Cardiac muscle cell (in vitro differentiated cells and primary cell): ENCODE data around the gene SRSF3. TPM values are rescaled to one million over a fixed set of nuclear protein-coding genes. Genes with fewer than 3 reads are reported as not detected.

Experiments
- DNase-seq, 2 donors: peaks; one replicate each; pipeline versions ENCODE4 v3.0.0 to v3.0.0-alpha.2; 2010 to 2017; ENCODE audit warnings: low read depth in 1 of 2, low spot score in 1 of 2
- H3K27ac ChIP-seq: fragments of 200-600 bp; sonication (generic); 2 replicates; pipeline ENCODE4 v1.5.1; 2016
- H3K27me3 ChIP-seq: fragments of 200-600 bp; sonication (generic); 2 replicates; pipeline ENCODE4 v1.6.0; 2016; ENCODE audit warnings: control low read depth
- H3K36me3 ChIP-seq: fragments of 200-600 bp; sonication (generic); 2 replicates; pipeline ENCODE4 v1.5.1; 2016; ENCODE audit warnings: control low read depth
- H3K4me1 ChIP-seq: fragments of 200-600 bp; sonication (generic); 2 replicates; pipeline ENCODE4 v1.8.1; 2017; ENCODE audit warnings: low read depth, mild to moderate bottlenecking, mixed run types
- H3K4me3 ChIP-seq: fragments of 200-600 bp; sonication (generic); 2 replicates; pipeline ENCODE4 v1.5.1; 2016; ENCODE audit warnings: mild to moderate bottlenecking
- H3K9me3 ChIP-seq: fragments of 200-600 bp; sonication (generic); 2 replicates; pipeline ENCODE4 v1.5.1; 2017; ENCODE audit warnings: low read depth, mild to moderate bottlenecking, control low read depth
- polyA plus RNA-seq: library from polyadenylated mRNA; unstranded; fragments of >200 nt; fragmentation: Nextera tagmentation; extraction: Ambion mirVana; gene quantifications from 2 replicates; pipeline ENCODE4 v1.2.1, GENCODE V29; 2016
- total RNA-seq: library from RNA; depleted of rRNA; stranded (reverse); fragments of >200 nt; gene quantifications from 2 replicates; pipeline ENCODE4 v1.2.3, GENCODE V29; 2016
- TF ChIP-seq, protein P1 (sequence below): IDR thresholded peaks from 2 replicates; pipeline ENCODE4 v1.5.1; 2012; ENCODE audit warnings: low read depth, mild to moderate bottlenecking, low read length

The SRSF3 gene
- total and polyA plus RNA-seq, 2 experiments from 2014 or later, result 122 to 184 TPM

GRCh38 chr6:36626636-36627035 is 32.5 kb downstream of the SRSF3 start:
- H3K4me3 ChIP-seq, result no peak overlapping the region
- DNase-seq, result peak in 1 of 2 donors; percentile 59
- no peaks in the 10 kb centered on the region for H3K27me3 ChIP-seq
- no peaks in the 10 kb centered on the region for H3K9me3 ChIP-seq
- H3K27ac ChIP-seq, result no peak overlapping the region
- peaks cover 13% of the 10 kb centered on the region for H3K4me1 ChIP-seq
- TF ChIP-seq, protein P1, sequence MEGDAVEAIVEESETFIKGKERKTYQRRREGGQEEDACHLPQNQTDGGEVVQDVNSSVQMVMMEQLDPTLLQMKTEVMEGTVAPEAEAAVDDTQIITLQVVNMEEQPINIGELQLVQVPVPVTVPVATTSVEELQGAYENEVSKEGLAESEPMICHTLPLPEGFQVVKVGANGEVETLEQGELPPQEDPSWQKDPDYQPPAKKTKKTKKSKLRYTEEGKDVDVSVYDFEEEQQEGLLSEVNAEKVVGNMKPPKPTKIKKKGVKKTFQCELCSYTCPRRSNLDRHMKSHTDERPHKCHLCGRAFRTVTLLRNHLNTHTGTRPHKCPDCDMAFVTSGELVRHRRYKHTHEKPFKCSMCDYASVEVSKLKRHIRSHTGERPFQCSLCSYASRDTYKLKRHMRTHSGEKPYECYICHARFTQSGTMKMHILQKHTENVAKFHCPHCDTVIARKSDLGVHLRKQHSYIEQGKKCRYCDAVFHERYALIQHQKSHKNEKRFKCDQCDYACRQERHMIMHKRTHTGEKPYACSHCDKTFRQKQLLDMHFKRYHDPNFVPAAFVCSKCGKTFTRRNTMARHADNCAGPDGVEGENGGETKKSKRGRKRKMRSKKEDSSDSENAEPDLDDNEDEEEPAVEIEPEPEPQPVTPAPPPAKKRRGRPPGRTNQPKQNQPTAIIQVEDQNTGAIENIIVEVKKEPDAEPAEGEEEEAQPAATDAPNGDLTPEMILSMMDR, result no peak
- no peaks in the 10 kb centered on the region for H3K36me3 ChIP-seq

DNA sequence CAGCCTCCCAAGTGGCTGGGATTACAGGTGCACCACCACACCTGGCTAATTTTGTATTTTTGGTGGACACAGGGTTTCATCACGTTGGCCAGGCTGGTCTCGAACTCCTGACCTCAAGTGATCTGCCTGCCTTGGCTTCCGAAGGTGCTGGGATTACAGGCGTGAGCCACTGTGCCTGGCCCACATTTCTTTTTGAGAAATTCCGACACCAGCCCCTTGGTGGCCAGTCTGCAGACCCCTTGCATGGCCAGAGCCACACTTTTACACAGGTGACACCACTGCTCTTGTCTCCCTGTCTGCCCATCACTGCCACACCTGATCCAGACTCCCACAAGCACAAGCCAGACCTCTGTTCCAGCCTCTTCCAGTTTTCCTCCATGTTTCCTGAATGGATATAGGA is 33.0 kb downstream of the SRSF3 start:
- no peaks in the 10 kb centered on the region for H3K9me3 ChIP-seq
- no peak overlapping the region for H3K27ac ChIP-seq
- no peaks in the 10 kb centered on the region for H3K36me3 ChIP-seq
- H3K4me3 ChIP-seq, result no peak overlapping the region
- no peak for DNase-seq
- TF ChIP-seq, protein P1, result no peak
- peaks cover 16% of the 10 kb centered on the region for H3K4me1 ChIP-seq
- no peaks in the 10 kb centered on the region for H3K27me3 ChIP-seq

DNA sequence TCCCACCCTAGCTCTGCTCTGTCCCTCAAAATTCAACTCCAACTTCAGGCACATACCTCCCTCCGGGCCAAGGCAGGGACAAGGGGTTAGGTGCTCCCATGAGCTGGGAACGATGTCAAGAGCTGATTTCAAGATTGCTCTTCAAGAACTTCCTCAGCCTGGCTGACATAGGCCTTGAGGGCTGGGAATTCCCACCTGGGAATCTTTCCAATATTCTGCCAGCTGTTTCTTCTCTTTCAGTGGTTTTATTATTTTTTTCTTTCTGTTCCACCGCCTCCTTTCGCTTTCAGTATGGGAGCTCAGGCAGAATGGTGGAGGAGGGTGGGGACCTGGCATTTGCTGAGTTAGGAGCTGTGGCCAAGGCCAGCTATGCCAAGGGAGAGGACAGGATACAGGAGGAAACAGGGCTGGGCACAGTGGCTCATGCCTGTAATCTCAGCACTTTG is 33.7 kb downstream of the SRSF3 start:
- Histone ChIP-seq H3K36me3 (no peaks in the 10 kb centered on the region), H3K4me3 (no peak overlapping the region), H3K27me3 (no peaks in the 10 kb centered on the region), H3K27ac (no peak overlapping the region), H3K9me3 (no peaks in the 10 kb centered on the region), H3K4me1 (peaks cover 16% of the 10 kb centered on the region)
- peak in 1 of 2 donors; percentile 95 for DNase-seq
- TF ChIP-seq, protein P1, result no peak

- TF ChIP-seq, protein P1, result no peak
- no peak overlapping the region for H3K4me3 ChIP-seq
- H3K36me3 ChIP-seq, result no peaks in the 10 kb centered on the region
- no peaks in the 10 kb centered on the region for H3K27me3 ChIP-seq
- H3K9me3 ChIP-seq, result no peaks in the 10 kb centered on the region
- DNase-seq, result no peak
- H3K27ac ChIP-seq, result no peak overlapping the region
- peaks cover 30% of the 10 kb centered on the region for H3K4me1 ChIP-seq
Measured at GRCh38 chr6:36629784-36630183, 35.6 kb downstream of the SRSF3 start.

GRCh38 chr6:36631326-36632011 is 37.3 kb downstream of the SRSF3 start:
- peak in 1 of 2 donors; percentile 60 for DNase-seq
- Histone ChIP-seq H3K27ac (peak overlapping the region; percentile 60), H3K9me3 (no peaks in the 10 kb centered on the region), H3K4me1 (peaks cover 23% of the 10 kb centered on the region), H3K27me3 (no peaks in the 10 kb centered on the region), H3K36me3 (no peaks in the 10 kb centered on the region), H3K4me3 (no peak overlapping the region)
- TF ChIP-seq, protein P1, result no peak
